ENCODE data around the gene PSME2.

Gene PSME2

DNA sequence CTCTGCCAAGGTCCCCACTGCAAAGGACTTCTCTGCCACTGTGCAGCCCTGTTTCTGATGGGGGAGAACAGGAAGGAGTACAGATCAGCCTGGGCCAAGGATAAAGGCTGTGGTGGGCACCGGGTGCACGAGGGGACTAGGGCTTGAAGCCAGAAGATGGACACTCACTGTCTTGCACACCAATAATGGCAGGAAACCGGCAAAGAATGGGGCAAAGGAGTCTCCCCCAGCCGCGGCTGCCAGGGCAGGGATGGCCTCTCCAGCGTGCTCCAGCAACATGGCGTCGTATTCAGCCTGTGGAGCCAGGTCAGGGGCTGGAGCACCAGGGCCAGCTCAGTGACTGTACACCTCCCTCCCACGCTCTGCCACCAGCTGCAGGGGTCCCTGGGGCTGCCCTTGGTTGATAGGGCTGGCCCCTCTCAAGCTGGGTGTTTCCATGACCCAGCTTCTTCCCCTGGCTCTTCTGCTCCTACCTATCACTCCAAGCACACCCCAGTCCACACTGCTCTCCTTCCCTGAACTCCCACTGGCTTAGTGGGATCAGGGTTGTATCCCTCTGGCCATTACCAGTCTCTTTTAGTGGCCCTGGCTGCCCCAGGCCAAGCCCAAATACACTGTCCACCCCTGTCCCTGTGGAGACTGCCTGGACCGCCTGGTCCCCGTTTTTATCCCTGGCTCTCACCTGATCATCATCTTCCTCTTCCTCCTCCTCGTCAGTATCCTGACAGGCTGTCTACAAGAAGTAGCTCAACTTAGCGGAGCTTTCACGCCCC lies 35.9 kb upstream of the PSME2 start:
- TF ChIP-seq, protein P1, sequence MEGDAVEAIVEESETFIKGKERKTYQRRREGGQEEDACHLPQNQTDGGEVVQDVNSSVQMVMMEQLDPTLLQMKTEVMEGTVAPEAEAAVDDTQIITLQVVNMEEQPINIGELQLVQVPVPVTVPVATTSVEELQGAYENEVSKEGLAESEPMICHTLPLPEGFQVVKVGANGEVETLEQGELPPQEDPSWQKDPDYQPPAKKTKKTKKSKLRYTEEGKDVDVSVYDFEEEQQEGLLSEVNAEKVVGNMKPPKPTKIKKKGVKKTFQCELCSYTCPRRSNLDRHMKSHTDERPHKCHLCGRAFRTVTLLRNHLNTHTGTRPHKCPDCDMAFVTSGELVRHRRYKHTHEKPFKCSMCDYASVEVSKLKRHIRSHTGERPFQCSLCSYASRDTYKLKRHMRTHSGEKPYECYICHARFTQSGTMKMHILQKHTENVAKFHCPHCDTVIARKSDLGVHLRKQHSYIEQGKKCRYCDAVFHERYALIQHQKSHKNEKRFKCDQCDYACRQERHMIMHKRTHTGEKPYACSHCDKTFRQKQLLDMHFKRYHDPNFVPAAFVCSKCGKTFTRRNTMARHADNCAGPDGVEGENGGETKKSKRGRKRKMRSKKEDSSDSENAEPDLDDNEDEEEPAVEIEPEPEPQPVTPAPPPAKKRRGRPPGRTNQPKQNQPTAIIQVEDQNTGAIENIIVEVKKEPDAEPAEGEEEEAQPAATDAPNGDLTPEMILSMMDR (IDR thresholded peaks at IDR 0.05; ENCODE audit: insufficient read depth, low read length, missing control alignments), result no peak
- POLR2A ChIA-PET, result interaction anchor here (0.9 kb wide), 1 partner anchor 9 kb away, joined by 4 read pairs; no protein-coding TSS in a partner anchor
- CTCF ChIA-PET, result interaction anchor here (1.1 to 7.5 kb wide), 2 partner anchors 21 to 115 kb away, joined by 4 to 60 read pairs; partner anchors contain the start of gene IRF9
- no peak for DNase-seq (ENCODE audit: low read depth, low spot score)
- no peak overlapping the region for H3K4me3 ChIP-seq (ENCODE audit: low read depth, low read length)

DNA sequence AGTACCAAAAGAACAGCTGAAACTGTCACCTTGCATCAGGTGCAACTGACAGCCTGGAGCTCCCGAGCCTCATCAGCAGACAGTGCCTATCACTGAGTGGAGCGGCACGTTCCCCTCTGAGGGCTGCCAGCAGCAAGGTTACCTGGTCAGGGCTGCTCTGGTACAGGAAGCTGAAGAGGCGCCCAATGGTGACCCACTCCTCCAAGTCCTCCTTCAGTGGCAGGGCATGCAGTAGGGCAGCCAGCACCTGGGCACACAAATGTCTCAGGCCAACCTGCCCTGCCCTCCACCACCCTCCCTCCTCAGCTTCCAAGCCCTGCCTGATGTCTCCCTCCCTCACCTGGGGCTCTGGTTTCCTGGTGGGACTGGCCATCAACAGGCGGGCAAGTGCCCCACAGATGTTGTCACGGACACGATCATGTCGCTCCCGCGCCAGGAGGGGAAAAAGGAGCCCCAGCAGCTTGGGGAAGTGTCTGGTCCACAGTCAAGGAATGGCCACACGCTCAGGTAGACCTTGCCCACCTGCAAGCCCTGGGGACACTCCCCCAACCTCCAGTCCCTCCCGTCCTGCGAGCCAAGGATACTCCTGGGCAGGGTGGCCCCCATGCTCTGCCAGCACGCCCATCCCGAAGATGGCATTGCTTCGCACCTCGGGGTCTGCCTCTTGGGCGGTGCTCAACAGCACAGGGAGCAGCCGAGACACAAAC lies 35.1 kb upstream of the PSME2 start:
- H3K4me3 ChIP-seq (ENCODE audit: low read depth, low read length), result no peak overlapping the region
- POLR2A ChIA-PET, result interaction anchor here (0.6 to 0.9 kb wide), 3 partner anchors 8 to 19 kb away, joined by 3 to 4 read pairs (median 4); partner anchors contain the start of gene TM9SF1
- TF ChIP-seq, protein P1 (IDR thresholded peaks at IDR 0.05; ENCODE audit: insufficient read depth, low read length, missing control alignments), result no peak
- DNase-seq (ENCODE audit: low read depth, low spot score), result no peak
- CTCF ChIA-PET, result interaction anchor here (1.0 to 3.3 kb wide), 3 partner anchors 21 to 123 kb away, joined by 3 to 18 read pairs (median 4); partner anchors contain the start of gene IRF9

DNA sequence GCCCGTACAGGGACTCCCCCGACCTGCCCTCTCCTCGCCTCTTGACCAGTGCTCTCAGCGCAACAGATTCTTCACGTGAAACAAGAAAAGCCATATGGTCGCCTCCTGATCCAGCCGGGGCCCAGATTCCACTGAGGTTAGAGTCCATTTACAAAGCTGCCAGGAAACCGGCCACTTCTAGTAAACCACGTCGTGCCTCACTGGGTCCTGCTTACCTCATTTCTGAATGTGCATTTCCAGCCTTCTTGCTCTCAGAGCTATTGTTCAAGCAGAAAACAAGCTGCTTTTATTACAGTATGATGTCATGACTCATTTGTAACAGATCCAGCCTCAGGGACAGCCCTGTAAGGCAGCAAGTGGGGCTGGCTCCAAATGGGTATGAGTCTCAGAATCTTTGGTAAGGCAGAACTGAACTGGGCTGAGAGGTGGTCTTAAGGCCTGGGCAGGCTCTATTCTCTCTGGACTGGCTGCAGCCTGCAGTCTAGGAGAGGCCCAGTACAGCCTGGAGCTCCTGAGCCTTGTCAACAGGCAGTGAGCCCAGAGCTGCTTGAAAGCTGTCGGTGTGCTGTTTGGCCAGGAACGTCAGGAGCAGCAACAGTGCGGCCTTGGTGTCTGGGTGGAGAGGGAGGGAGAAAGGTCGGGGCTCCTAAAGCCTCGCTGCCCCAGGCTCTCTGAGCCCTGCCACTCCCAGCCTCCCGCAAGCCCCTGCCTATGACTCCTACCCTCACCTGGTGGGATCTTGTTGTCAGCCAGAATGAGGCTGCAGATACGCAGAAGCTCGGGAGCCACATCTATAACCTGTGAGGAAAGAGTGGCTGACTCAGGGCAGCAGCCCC lies 33.8 kb upstream of the PSME2 start:
- CTCF ChIA-PET, result interaction anchor here (3.3 kb wide), 1 partner anchor 19 kb away, joined by 18 read pairs; the partner anchor contains the start of gene IRF9
- H3K4me3 ChIP-seq (ENCODE audit: low read depth, low read length), result no peak overlapping the region
- TF ChIP-seq, protein P1 (IDR thresholded peaks at IDR 0.05; ENCODE audit: insufficient read depth, low read length, missing control alignments), result no peak
- POLR2A ChIA-PET, result interaction anchor here (0.8 kb wide), 1 partner anchor 16 kb away, joined by 4 read pairs; no protein-coding TSS in a partner anchor
- peak; percentile 21 for DNase-seq (ENCODE audit: low read depth, low spot score)

DNA sequence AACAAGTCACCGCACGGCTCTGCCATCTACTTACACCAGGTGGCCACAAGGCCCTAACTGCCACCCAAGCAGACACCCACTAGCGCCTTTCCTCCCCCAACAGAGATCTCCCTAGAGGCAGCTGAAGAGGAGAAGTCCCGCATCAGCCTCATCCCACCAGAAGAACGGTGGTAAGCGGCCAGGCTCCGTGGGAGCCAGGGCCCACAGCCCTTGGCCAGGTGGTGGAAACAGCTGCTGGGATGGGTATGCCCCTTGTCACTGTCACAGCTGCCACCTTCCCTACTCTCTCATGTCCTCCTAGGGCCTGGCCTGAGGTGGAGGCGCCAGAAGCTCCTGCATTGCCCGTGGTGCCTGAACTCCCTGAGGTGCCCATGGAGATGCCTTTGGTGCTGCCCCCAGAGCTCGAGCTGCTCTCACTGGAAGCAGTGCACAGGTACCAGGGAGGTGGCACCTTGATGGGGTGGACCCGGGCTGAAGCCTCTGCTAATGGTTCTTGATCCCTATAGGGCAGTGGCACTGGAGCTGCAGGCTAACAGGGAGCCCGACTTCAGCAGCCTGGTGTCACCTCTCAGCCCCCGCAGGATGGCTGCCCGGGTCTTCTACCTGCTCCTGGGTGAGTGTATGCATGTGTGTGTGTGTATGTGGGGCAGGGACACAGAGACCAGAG lies 33.0 kb upstream of the PSME2 start:
- TF ChIP-seq, protein P1 (IDR thresholded peaks at IDR 0.05; ENCODE audit: insufficient read depth, low read length, missing control alignments), result no peak
- H3K4me3 ChIP-seq (ENCODE audit: low read depth, low read length), result no peak overlapping the region
- POLR2A ChIA-PET, result interaction anchor here (0.8 kb wide), 1 partner anchor 16 kb away, joined by 4 read pairs; no protein-coding TSS in a partner anchor
- no peak for DNase-seq (ENCODE audit: low read depth, low spot score)
- CTCF ChIA-PET, result interaction anchor here (1.1 to 3.3 kb wide), 2 partner anchors 18 to 117 kb away, joined by 3 to 18 read pairs; partner anchors contain the start of gene IRF9

DNA sequence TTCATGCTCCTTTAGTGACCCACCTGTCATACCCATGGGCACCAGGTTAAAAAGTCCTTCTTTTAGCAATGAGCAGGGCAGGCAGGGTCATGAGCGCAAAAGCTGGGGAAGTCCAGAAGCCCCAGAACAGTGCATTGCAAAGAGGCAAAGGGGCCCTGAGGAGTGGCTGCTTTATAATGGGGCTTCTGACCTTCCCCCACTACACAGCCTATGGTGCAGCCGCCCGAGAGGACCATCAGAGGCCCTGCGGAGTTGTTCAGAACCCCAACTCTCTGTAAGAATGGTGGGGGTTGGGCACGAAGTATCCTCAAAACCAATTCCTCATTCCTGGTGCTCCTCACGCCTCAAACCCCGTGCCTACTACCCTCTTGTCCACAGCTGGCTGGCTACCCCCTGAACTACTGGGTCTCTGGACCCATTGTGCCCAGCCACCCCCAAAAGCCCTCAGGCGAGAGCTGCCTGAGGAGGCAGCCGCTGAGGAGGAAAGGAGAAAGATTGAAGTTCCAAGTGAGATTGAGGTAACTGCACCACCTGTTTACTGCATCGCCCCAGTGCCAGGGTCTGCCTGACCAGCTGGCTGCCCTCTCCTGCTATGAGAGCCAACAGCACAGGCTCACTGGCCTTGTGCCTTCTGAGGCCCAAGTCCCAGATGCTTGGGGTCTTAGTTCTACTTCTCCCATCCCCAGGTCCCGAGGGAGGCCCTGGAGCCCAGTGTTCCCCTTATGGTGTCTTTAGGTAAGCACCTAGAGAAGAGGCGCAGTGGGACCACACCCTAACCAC lies 32.2 kb upstream of the PSME2 start:
- CTCF ChIA-PET, result interaction anchor here (1.1 to 3.3 kb wide), 2 partner anchors 18 to 118 kb away, joined by 3 to 18 read pairs; partner anchors contain the start of gene IRF9
- no peak overlapping the region for H3K4me3 ChIP-seq (ENCODE audit: low read depth, low read length)
- TF ChIP-seq, protein P1 (IDR thresholded peaks at IDR 0.05; ENCODE audit: insufficient read depth, low read length, missing control alignments), result no peak
- POLR2A ChIA-PET, result no interaction called here
- DNase-seq (ENCODE audit: low read depth, low spot score), result no peak

Data from AG04449 (cell line).